Keratinocyte (primary cell): ENCODE measurements around the gene SMTNL2. TPM values are rescaled to one million over a fixed set of nuclear protein-coding genes. Genes with fewer than 3 reads are reported as not detected.

Experiments used
- DNase-seq: peaks from one replicate; pipeline ENCODE4 v3.0.0-alpha.2; 2011; ENCODE audit warnings: low read depth, missing footprints, low spot score
- FAIRE-seq: peaks from 2 replicates; lab custom pipeline; 2011; peaks lifted over from hg19 to GRCh38; lab: Jason Lieb, UNC
- H2AFZ ChIP-seq: 2 replicates; pipeline ENCODE4 v1.6.0; 2012; ENCODE audit warnings: low read length, control low read depth, inconsistent platforms; ENCODE audit not compliant: control insufficient read depth
- H3K27ac ChIP-seq: 2 replicates; pipeline ENCODE4 v1.5.1; 2011; ENCODE audit warnings: low read length; ENCODE audit not compliant: control insufficient read depth, insufficient read depth
- H3K27me3 ChIP-seq: 3 replicates; pipeline ENCODE4 v1.6.0; 2011; ENCODE audit warnings: low read length; ENCODE audit not compliant: control insufficient read depth, insufficient read depth; ENCODE audit errors: extremely low read depth
- H3K36me3 ChIP-seq, 2 experiments: 2 replicates in 1 of 2; 3 replicates in 1 of 2; pipeline ENCODE4 v1.5.1; 2011; ENCODE audit warnings: low read length in 2 of 2, mild to moderate bottlenecking in 1 of 2; ENCODE audit not compliant: control insufficient read depth in 2 of 2, insufficient read depth in 2 of 2; ENCODE audit errors: extremely low read depth in 1 of 2
- H3K4me1 ChIP-seq: 3 replicates; pipeline ENCODE4 v1.5.1; 2011; ENCODE audit warnings: low read length; ENCODE audit not compliant: control insufficient read depth, insufficient read depth; ENCODE audit errors: extremely low read depth
- H3K4me2 ChIP-seq: 3 replicates; pipeline ENCODE4 v1.6.0; 2011; ENCODE audit warnings: low read depth, low read length; ENCODE audit not compliant: control insufficient read depth, insufficient read depth; ENCODE audit errors: extremely low read depth
- H3K4me3 ChIP-seq, 3 experiments: fragments of 200-600 bp in 1 of 3; sonication (generic) in 1 of 3; 2 replicates in 2 of 3; 3 replicates in 1 of 3; pipeline ENCODE4 v1.5.1; 2011 to 2016; ENCODE audit warnings: low read length in 3 of 3, mild to moderate bottlenecking in 3 of 3, control low read depth in 2 of 3, inconsistent platforms in 1 of 3, low read depth in 1 of 3, mixed read lengths in 1 of 3, mixed run types in 1 of 3, moderate library complexity in 1 of 3; ENCODE audit not compliant: control insufficient read depth in 2 of 3, insufficient read depth in 2 of 3; ENCODE audit errors: extremely low read depth in 1 of 3
- H3K79me2 ChIP-seq: 2 replicates; pipeline ENCODE4 v1.6.0; 2012; ENCODE audit warnings: low read length; ENCODE audit not compliant: control insufficient read depth, insufficient read depth
- H3K9ac ChIP-seq: 3 replicates; pipeline ENCODE4 v1.6.0; 2011; ENCODE audit warnings: low read length; ENCODE audit not compliant: control insufficient read depth, insufficient read depth; ENCODE audit errors: extremely low read depth
- H3K9me1 ChIP-seq: 3 replicates; pipeline ENCODE4 v1.6.0; 2011; ENCODE audit warnings: low read length; ENCODE audit not compliant: control insufficient read depth, insufficient read depth; ENCODE audit errors: extremely low read depth
- H3K9me3 ChIP-seq: 2 replicates; pipeline ENCODE4 v1.5.1; 2012; ENCODE audit warnings: low read depth, low read length; ENCODE audit not compliant: control insufficient read depth
- H4K20me1 ChIP-seq: 3 replicates; pipeline ENCODE4 v1.6.0; 2011; ENCODE audit warnings: low read length; ENCODE audit not compliant: control insufficient read depth, insufficient read depth; ENCODE audit errors: extremely low read depth
- EZH2 ChIP-seq: IDR thresholded peaks from one replicate; pipeline ENCODE4 v1.6.1; 2012; ENCODE audit warnings: inconsistent platforms, mild to moderate bottlenecking, low read length, moderate library complexity
- dilution Hi-C: fragments of 300-500 bp; cut with MboI; formaldehyde crosslinking; loops from one replicate; pipeline ENCODE4 v1.7.0; 2020; ENCODE audit warnings: low sequenced_read_pairs; ENCODE audit not compliant: extremely low pct_ligation_motif_present
- polyA plus RNA-seq, 5 experiments: library from polyadenylated mRNA; depleted of rRNA in 3 of 5; stranded (reverse) in 3 of 5; stranded (forward) in 1 of 5; unstranded in 1 of 5; fragments of >200 nt; gene quantifications; 1 replicate in 1 of 5; 2 replicates in 3 of 5; 3 replicates in 1 of 5; pipeline versions ENCODE4 v1.2.1 to v1.2.3, GENCODE V29; 2011 to 2012; ENCODE audit warnings: missing spikeins in 2 of 5, low read depth in 1 of 5, low replicate concordance in 1 of 5
- TF ChIP-seq, protein P1 (sequence below), 3 experiments: IDR thresholded peaks in 1 of 3; conservative IDR thresholded peaks in 1 of 3; optimal IDR thresholded peaks in 1 of 3; 2 replicates in 2 of 3; 3 replicates in 1 of 3; pipeline versions ENCODE3 to v1.5.1; 2011; ENCODE audit warnings: low read length in 3 of 3, mild to moderate bottlenecking in 3 of 3, moderate library complexity in 2 of 3, control low read depth in 1 of 3, inconsistent platforms in 1 of 3; ENCODE audit not compliant: insufficient read depth in 2 of 3; ENCODE audit errors: extremely low read depth in 1 of 3

SMTNL2 gene
- polyA plus RNA-seq, 1 donor (not counting 4 experiments of a cell fraction or from before 2014, with no cell fraction given): not detected

DNA sequence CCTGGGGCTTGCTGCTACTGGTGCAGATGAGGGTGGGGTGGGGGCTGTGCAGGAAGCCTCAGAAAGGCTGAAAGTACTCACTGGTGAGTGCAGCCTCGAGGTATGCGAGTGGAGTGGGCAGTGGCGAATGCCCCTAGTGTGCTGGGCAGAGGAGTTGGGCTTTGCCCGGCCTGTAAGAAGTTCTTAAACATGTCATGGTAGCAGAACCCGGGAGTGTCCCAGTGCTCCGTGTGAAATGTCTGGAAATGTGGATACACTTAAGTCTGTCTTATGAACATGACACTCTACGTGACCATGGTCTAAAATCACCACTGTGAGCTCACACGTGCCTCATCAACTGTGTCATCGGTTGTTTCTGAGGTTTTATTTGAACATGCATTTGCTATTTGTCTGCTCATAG lies 1.7 kb downstream of the SMTNL2 start:
- no peak overlapping the region for H3K9ac ChIP-seq
- no peaks in the 10 kb centered on the region for H3K9me3 ChIP-seq
- no peaks in the 10 kb centered on the region for H3K36me3 ChIP-seq
- H3K9me1 ChIP-seq: no peaks in the 10 kb centered on the region
- TF ChIP-seq EZH2: no peak
- TF ChIP-seq, protein P1, sequence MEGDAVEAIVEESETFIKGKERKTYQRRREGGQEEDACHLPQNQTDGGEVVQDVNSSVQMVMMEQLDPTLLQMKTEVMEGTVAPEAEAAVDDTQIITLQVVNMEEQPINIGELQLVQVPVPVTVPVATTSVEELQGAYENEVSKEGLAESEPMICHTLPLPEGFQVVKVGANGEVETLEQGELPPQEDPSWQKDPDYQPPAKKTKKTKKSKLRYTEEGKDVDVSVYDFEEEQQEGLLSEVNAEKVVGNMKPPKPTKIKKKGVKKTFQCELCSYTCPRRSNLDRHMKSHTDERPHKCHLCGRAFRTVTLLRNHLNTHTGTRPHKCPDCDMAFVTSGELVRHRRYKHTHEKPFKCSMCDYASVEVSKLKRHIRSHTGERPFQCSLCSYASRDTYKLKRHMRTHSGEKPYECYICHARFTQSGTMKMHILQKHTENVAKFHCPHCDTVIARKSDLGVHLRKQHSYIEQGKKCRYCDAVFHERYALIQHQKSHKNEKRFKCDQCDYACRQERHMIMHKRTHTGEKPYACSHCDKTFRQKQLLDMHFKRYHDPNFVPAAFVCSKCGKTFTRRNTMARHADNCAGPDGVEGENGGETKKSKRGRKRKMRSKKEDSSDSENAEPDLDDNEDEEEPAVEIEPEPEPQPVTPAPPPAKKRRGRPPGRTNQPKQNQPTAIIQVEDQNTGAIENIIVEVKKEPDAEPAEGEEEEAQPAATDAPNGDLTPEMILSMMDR (optimal IDR thresholded peaks at IDR 0.05 in 1 of 3, IDR thresholded peaks at IDR 0.05 in 1 of 3, conservative IDR thresholded peaks at IDR 0.05 in 1 of 3; ENCODE audit: extremely low read depth in 1 of 3, insufficient read depth in 2 of 3, low read length in 3 of 3): no peak
- no peak overlapping the region for H3K27ac ChIP-seq
- dilution Hi-C loops: no loop called here
- H3K79me2 ChIP-seq: no peaks in the 10 kb centered on the region
- peaks cover 83% of the 10 kb centered on the region for H3K27me3 ChIP-seq
- H3K4me3 ChIP-seq: no peak overlapping the region
- H4K20me1 ChIP-seq: no peaks in the 10 kb centered on the region
- DNase-seq: no peak
- FAIRE-seq: no peak
- H2AFZ ChIP-seq: no peak overlapping the region
- H3K4me1 ChIP-seq: no peaks in the 10 kb centered on the region
- H3K4me2 ChIP-seq: no peak overlapping the region

DNA sequence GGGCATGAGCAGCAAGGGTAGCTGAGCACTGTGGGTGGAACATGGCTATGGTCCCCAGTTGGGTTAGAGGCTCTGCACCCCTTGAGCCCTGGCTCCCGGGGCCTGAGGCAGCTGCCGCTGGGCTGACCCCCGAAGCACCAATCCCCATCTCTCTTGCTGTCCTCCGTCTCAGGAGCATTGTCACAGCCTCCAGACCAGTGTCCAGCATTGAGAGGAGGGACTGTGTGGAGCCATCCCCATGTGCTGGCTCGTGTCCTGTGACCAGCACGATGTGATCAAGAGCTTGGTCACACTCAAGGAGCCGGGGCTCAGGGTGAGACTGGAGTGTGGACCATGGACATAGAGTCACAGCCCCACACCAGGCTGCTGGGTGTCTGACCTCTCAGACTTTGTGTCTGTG lies 2.9 kb downstream of the SMTNL2 start:
- Histone ChIP-seq H3K4me3 (no peak overlapping the region), H3K9me3 (no peaks in the 10 kb centered on the region), H2AFZ (no peak overlapping the region), H3K4me2 (no peak overlapping the region), H3K79me2 (no peaks in the 10 kb centered on the region), H3K27ac (no peak overlapping the region), H3K27me3 (peaks cover 82% of the 10 kb centered on the region), H3K4me1 (no peaks in the 10 kb centered on the region), H3K9me1 (no peaks in the 10 kb centered on the region), H3K9ac (no peak overlapping the region), H3K36me3 (no peaks in the 10 kb centered on the region), H4K20me1 (no peaks in the 10 kb centered on the region)
- dilution Hi-C loops: no loop called here
- TF ChIP-seq, protein P1 (optimal IDR thresholded peaks at IDR 0.05 in 1 of 3, IDR thresholded peaks at IDR 0.05 in 1 of 3, conservative IDR thresholded peaks at IDR 0.05 in 1 of 3; ENCODE audit: extremely low read depth in 1 of 3, insufficient read depth in 2 of 3, low read length in 3 of 3): no peak
- TF ChIP-seq EZH2: no peak
- DNase-seq: no peak
- FAIRE-seq: no peak
